ENCODE results near the gene PITRM1.

Gene PITRM1

DNA sequence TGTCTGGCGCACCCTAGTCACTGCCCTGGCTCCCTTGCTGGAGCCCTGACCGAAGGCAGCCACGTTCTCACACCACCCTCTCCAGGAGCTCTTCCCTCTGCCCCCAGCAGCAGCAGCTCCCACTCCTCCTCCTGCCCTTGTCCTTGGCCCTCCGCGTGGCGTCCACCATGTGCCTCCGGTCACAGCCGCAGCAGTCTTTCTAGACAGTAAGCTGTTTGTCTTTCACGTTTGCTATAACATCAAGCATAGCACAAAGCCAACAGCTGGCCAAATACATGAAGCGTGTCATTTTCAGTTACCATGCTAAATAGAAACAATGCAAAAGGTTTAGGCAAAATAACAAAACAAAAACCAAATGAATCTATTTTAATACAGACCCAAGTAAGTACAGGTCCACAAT is 3.3 kb downstream of the PITRM1 start:
- Histone ChIP-seq H2AFZ (ENCODE audit: low read depth, low read length) (no peak overlapping the region), H3K36me3 (ENCODE audit: insufficient read depth, low read length) (peaks cover 50% of the 10 kb centered on the region), H3K27me3 (ENCODE audit: insufficient read depth, low read length) (no peaks in the 10 kb centered on the region), H3K4me1 (ENCODE audit: insufficient read depth, low read length) (peaks cover 3% of the 10 kb centered on the region), H3K4me3 (ENCODE audit: low read length) (no peak overlapping the region), H3K9me3 (ENCODE audit: low read length) (no peaks in the 10 kb centered on the region)

DNA sequence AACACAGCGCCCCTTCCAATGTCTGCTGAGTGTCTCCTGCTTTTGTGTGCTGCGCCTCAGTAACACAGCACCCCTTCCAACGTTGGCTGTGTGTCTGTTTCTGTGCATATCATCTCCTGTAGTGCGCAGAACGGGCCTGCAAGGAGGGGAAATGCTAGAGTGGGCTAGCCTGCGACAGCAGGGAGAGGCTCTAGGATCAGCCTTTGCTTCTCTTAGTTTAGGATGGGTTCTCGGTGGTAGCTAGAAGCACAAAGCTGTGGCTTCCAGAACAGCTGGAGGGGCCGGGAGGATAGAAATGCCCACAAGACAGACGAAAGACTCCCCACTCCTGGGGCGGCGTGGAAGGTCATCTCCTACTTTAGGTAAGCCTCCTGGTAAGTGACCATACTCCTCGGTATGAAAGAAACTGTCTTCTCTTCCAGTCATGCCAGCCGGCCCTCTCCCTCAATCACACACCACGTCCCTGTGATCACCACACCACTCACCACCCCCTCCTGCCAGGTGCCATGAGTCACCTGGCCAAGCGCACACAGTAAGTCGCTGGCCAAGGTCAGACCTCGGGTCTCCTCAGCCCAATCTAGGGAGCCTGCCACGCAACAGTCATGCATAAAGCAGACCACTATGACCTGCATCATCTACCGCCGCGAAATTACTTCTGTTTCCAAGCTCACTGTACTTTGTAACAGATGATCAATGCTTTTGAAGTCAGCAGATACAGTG is 4.8 kb downstream of the PITRM1 start:
- Histone ChIP-seq H3K27me3 (ENCODE audit: insufficient read depth, low read length) (no peaks in the 10 kb centered on the region), H3K36me3 (ENCODE audit: insufficient read depth, low read length) (peaks cover 63% of the 10 kb centered on the region), H2AFZ (ENCODE audit: low read depth, low read length) (no peak overlapping the region), H3K9me3 (ENCODE audit: low read length) (no peaks in the 10 kb centered on the region), H3K4me1 (ENCODE audit: insufficient read depth, low read length) (peaks cover 3% of the 10 kb centered on the region), H3K4me3 (ENCODE audit: low read length) (no peak overlapping the region)

DNA sequence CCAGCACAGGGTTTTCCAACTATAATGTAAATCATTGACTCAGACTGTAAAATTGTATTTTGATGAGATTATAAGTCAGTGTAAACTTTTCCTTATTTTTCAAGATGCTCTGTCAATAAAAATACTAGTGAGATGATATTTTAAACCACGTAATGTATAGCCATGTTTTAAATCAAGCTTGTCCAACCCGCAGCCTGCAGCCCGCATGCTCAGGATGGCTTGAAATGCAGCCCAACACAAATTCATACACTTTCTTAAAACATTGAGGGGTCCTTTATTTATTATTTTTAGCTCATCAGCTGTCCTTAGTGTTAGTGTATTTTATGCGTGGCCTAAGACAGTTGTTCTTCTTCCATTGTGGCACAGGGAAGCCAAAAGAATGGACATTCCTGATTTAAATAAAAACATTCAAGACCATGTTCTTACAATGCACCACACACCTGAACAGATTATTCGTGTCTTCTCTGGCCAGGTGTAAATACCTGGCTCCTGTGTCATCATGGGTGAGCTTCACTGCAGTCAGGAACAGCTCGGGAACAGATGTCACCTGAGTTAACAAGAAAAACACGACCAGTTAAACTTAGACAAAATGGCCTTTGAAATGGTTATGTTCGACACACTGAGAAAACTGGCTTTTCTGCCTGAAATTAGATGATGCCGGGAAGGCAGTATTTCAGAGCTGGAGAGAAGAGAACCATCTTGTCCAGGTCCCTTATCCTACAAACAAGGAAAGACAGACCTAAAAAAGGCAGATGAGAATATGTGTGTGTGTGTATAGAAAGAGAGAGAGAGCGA is 5.9 kb downstream of the PITRM1 start:
- H3K4me1 ChIP-seq (ENCODE audit: insufficient read depth, low read length) = peaks cover 2% of the 10 kb centered on the region
- H3K27me3 ChIP-seq (ENCODE audit: insufficient read depth, low read length) = no peaks in the 10 kb centered on the region
- peaks cover 73% of the 10 kb centered on the region for H3K36me3 ChIP-seq (ENCODE audit: insufficient read depth, low read length)

DNA sequence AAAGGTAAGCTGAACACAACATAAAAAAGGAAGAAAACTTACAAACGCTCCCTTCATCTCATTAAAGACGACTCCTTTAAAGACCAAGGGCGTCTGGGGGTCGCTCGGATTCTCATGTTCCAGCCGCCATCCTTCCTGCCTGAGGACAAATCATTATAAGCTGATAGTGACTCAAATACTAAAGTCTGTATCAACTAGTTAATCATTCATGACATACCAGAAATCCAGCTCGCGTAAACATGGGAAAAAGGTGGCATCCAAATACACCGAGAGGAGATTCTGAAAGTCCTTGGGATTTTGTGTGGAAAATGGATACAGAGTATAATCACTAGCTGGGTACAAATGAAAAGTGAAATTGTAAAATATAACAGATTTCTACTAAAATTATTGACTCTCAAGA is 7.4 kb downstream of the PITRM1 start:
- H3K4me1 ChIP-seq (ENCODE audit: insufficient read depth, low read length) = no peaks in the 10 kb centered on the region
- no peaks in the 10 kb centered on the region for H3K27me3 ChIP-seq (ENCODE audit: insufficient read depth, low read length)
- H3K9me3 ChIP-seq (ENCODE audit: low read length) = no peaks in the 10 kb centered on the region
- no peak overlapping the region for H2AFZ ChIP-seq (ENCODE audit: low read depth, low read length)
- no peak overlapping the region for H3K4me3 ChIP-seq (ENCODE audit: low read length)
- H3K36me3 ChIP-seq (ENCODE audit: insufficient read depth, low read length) = peaks cover 82% of the 10 kb centered on the region

More for the DNA sequence above, 5.9 kb downstream of the PITRM1 start:
- Histone ChIP-seq H3K9me3 (ENCODE audit: low read length) (no peaks in the 10 kb centered on the region), H3K4me3 (ENCODE audit: low read length) (no peak overlapping the region), H2AFZ (ENCODE audit: low read depth, low read length) (no peak overlapping the region)

DNA sequence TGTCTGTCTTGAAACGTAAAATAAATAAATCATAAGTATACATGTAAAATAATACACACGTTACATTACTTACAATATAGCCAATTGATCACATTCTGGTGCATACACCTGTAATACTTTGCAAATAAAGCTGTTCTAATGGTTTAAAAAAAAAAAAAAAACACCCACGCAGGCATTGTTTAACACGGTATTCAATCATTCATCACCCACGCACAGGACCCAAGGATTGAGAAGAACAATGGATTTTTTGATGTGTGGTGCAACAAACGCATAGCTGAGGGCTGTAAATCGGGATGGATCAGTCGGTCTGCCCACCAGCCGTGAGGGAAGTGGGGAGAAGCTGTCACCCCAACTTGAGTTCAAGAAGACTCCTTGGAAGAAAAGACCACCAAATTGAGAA is 8.7 kb downstream of the PITRM1 start:
- no peak overlapping the region for H2AFZ ChIP-seq (ENCODE audit: low read depth, low read length)
- H3K9me3 ChIP-seq (ENCODE audit: low read length) = no peaks in the 10 kb centered on the region
- no peaks in the 10 kb centered on the region for H3K27me3 ChIP-seq (ENCODE audit: insufficient read depth, low read length)
- peaks cover 84% of the 10 kb centered on the region for H3K36me3 ChIP-seq (ENCODE audit: insufficient read depth, low read length)
- no peak overlapping the region for H3K4me3 ChIP-seq (ENCODE audit: low read length)
- no peaks in the 10 kb centered on the region for H3K4me1 ChIP-seq (ENCODE audit: insufficient read depth, low read length)

DNA sequence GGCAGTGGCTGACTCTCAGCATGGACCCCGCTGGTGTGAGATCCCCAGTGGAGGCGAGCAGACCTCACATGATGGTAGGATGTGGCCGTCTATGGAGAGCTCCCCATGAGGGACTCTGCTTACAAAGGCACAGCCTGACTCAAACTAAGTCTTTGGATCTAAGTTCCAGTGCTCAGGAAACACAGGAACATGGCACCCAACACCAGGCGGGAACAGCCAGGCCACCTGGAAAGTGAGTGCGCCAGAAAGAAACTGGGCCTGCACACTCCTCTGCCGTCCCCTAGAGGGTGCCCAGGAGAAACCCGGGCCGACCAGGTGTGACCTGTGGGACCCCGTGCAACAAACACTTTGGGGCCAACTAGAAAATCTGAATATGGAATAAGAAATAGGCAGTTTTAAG is 10.0 kb downstream of the PITRM1 start:
- Histone ChIP-seq H2AFZ (ENCODE audit: low read depth, low read length) (no peak overlapping the region), H3K4me1 (ENCODE audit: insufficient read depth, low read length) (no peaks in the 10 kb centered on the region), H3K27me3 (ENCODE audit: insufficient read depth, low read length) (no peaks in the 10 kb centered on the region), H3K36me3 (ENCODE audit: insufficient read depth, low read length) (peaks cover 89% of the 10 kb centered on the region), H3K9me3 (ENCODE audit: low read length) (no peaks in the 10 kb centered on the region), H3K4me3 (ENCODE audit: low read length) (no peak overlapping the region)

DNA sequence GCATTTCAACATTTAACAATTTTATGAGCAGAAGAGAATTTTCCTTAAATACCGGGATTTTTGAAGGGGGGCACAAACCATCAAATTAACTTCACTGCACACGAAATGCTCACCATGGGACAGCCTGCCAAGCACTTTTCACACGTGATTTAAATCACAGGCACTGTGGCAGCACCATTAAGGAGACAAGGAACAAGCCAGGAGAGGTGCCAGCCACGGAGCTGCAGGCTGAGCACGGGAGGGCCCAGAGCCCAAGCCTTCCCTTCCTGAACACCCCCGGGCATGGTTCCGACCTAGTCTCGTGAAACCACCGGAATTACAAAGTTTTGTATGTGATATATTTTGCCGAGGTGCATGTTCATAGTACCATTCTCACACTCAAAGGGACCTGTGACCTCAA is 13.4 kb downstream of the PITRM1 start:
- H3K36me3 ChIP-seq (ENCODE audit: insufficient read depth, low read length) = peaks cover 88% of the 10 kb centered on the region
- no peak overlapping the region for H3K4me3 ChIP-seq (ENCODE audit: low read length)
- no peaks in the 10 kb centered on the region for H3K4me1 ChIP-seq (ENCODE audit: insufficient read depth, low read length)
- no peaks in the 10 kb centered on the region for H3K9me3 ChIP-seq (ENCODE audit: low read length)
- H2AFZ ChIP-seq (ENCODE audit: low read depth, low read length) = no peak overlapping the region
- no peaks in the 10 kb centered on the region for H3K27me3 ChIP-seq (ENCODE audit: insufficient read depth, low read length)

DNA sequence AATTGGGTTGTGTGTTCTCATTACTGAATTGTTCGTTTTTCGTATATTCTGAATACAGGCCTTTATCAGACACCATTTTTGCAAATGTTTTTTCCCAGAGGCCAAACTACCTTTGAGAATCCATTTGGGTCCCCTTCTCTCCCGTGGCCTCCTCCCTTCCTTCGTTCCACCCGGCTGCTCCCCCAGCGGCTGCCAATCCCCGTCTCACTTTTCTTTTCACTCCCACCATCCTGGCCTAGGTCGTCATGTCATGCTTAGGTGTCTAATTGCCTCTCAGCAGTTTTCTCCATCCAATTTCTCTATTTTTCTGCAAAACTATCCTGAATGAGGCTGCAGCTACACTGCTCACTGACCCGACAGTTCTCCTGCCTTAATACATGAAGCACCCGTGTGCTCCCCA is 17.9 kb downstream of the PITRM1 start:
- no peak overlapping the region for H2AFZ ChIP-seq (ENCODE audit: low read depth, low read length)
- no peaks in the 10 kb centered on the region for H3K9me3 ChIP-seq (ENCODE audit: low read length)
- no peaks in the 10 kb centered on the region for H3K27me3 ChIP-seq (ENCODE audit: insufficient read depth, low read length)
- H3K4me1 ChIP-seq (ENCODE audit: insufficient read depth, low read length) = no peaks in the 10 kb centered on the region
- H3K36me3 ChIP-seq (ENCODE audit: insufficient read depth, low read length) = peaks cover 78% of the 10 kb centered on the region
- no peak overlapping the region for H3K4me3 ChIP-seq (ENCODE audit: low read length)

DNA sequence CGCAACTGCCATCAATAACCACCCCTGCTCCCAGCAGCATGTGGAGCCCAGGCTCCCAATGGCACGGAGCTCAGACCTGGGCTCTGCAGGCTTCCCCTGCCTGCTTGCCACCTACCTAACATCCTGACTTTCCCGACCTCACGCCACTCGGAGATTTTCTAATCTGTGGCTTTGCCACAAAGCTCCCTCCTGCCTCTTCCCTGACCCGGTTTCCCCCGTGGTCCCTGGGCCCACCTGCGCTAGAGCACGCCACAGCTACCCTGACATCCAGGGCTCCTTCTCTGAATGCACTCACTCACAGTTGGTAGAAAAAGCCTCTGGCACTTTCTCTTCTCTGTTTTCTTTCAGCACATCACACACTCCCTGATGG is 20.0 kb downstream of the PITRM1 start:
- Histone ChIP-seq H3K4me3 (ENCODE audit: low read length) (no peak overlapping the region), H3K36me3 (ENCODE audit: insufficient read depth, low read length) (peaks cover 74% of the 10 kb centered on the region), H3K4me1 (ENCODE audit: insufficient read depth, low read length) (no peaks in the 10 kb centered on the region), H3K9me3 (ENCODE audit: low read length) (no peaks in the 10 kb centered on the region), H2AFZ (ENCODE audit: low read depth, low read length) (no peak overlapping the region), H3K27me3 (ENCODE audit: insufficient read depth, low read length) (no peaks in the 10 kb centered on the region)

DNA sequence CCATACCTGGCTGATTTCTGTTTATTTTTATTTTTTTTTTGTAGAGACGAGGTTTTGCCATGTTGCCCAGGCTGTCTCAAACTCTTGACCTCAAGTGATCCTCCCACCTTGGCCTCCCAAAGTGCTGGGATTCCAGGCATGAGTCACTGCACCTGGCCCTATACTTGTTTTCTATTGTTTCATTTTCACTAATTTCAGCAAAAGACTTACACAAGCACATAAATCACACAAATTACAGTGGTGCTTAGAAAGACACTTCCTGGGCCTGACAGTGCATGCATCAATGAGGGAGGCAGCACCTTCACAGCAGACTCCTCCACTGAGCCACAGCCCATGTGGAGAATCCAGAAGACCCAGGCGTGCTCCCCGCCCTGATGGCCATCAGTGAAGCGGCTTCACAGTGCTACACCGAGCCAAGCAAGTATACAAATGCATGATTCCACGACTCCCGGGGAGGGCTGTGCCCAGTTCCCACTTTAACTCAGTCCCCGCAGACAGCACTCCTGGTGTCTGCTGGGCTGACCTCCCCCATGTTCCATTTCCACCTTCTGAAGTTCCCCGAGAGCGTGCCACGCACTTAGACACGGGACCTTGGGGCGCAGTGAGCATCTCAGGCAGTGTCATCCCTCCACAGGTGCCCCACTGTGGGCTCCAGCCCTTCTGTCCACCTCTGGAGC is 20.6 kb downstream of the PITRM1 start:
- Histone ChIP-seq H2AFZ (ENCODE audit: low read depth, low read length) (no peak overlapping the region), H3K4me3 (ENCODE audit: low read length) (no peak overlapping the region), H3K9me3 (ENCODE audit: low read length) (no peaks in the 10 kb centered on the region), H3K4me1 (ENCODE audit: insufficient read depth, low read length) (no peaks in the 10 kb centered on the region), H3K27me3 (ENCODE audit: insufficient read depth, low read length) (no peaks in the 10 kb centered on the region), H3K36me3 (ENCODE audit: insufficient read depth, low read length) (peaks cover 74% of the 10 kb centered on the region)

DNA sequence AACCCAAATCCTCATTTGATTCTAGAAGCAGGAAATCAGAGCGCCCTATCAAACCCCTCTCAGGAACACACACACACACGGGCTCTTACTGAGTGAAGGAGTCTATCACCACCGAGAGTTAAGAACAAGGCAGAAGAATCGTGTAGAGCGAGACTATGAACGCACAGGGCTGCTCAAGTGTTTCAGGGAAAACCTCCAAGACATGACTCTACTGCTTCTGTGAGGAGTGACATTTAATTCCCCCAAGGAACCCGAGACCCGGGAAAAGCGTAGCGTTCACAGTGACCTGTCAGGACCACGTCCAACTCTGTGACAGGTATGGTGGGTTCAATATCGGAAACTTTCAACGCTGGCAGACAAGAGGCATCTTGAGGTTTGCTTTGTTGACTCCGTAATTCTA is 21.6 kb downstream of the PITRM1 start:
- H3K4me1 ChIP-seq (ENCODE audit: insufficient read depth, low read length) = no peaks in the 10 kb centered on the region
- no peak overlapping the region for H2AFZ ChIP-seq (ENCODE audit: low read depth, low read length)
- no peak overlapping the region for H3K4me3 ChIP-seq (ENCODE audit: low read length)
- H3K9me3 ChIP-seq (ENCODE audit: low read length) = no peaks in the 10 kb centered on the region
- peaks cover 76% of the 10 kb centered on the region for H3K36me3 ChIP-seq (ENCODE audit: insufficient read depth, low read length)
- H3K27me3 ChIP-seq (ENCODE audit: insufficient read depth, low read length) = no peaks in the 10 kb centered on the region

DNA sequence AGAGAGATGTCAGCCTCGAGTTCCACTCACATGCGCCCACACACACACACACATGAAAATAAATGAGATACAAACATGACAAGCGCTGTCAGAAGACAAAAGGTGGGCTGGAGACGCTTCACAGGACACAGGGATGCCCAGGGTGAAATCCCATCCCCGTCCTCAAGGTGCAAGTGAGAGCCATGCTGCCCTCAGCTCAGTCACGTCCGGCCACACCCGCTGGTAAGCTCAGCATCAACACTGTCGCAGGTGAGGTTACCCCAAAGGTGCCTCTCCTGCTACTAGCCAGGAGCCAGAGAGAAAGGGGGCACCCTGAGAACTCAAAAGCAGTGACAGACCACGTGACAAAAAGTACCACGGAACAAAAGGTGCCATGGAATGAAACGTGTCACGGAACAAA is 22.2 kb downstream of the PITRM1 start:
- no peak overlapping the region for H3K4me3 ChIP-seq (ENCODE audit: low read length)
- H2AFZ ChIP-seq (ENCODE audit: low read depth, low read length) = no peak overlapping the region
- no peaks in the 10 kb centered on the region for H3K27me3 ChIP-seq (ENCODE audit: insufficient read depth, low read length)
- no peaks in the 10 kb centered on the region for H3K4me1 ChIP-seq (ENCODE audit: insufficient read depth, low read length)
- H3K9me3 ChIP-seq (ENCODE audit: low read length) = no peaks in the 10 kb centered on the region
- peaks cover 76% of the 10 kb centered on the region for H3K36me3 ChIP-seq (ENCODE audit: insufficient read depth, low read length)

DNA sequence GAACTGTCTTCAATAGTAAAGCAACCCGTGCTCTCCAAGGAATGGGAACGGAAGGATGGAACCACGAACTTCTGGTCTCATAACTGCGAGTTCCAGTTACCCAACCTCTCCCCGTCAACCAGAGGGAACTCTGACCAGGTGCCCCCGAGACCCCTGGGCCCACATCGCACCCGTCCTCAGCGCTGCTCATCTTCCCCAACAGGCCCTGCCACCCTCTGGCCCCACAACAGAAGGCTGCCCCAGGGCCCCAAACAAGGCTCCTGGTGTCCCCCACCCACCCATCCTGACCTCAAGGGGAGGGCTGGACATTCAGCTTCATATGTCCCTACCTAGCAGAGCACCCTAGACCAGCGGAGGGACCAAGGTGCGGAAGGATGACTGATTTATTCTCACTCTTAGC is 22.7 kb downstream of the PITRM1 start:
- H3K4me1 ChIP-seq (ENCODE audit: insufficient read depth, low read length) = no peaks in the 10 kb centered on the region
- no peaks in the 10 kb centered on the region for H3K27me3 ChIP-seq (ENCODE audit: insufficient read depth, low read length)
- peaks cover 76% of the 10 kb centered on the region for H3K36me3 ChIP-seq (ENCODE audit: insufficient read depth, low read length)
- H3K9me3 ChIP-seq (ENCODE audit: low read length) = no peaks in the 10 kb centered on the region
- H3K4me3 ChIP-seq (ENCODE audit: low read length) = no peak overlapping the region
- H2AFZ ChIP-seq (ENCODE audit: low read depth, low read length) = no peak overlapping the region

All from neuron (in vitro differentiated cells).